IMR-90 (cell line): ENCODE data around the gene DLG5. TPM values are rescaled to one million over a fixed set of nuclear protein-coding genes. Genes with fewer than 3 reads are reported as not detected.

ENCODE experiments used
- ATAC-seq: fragments of 200-7000 bp; cut with Tn5 transposase; 2 replicates; pipeline ENCODE4 v1.9.1; 2020; ENCODE audit warnings: low read depth, mild to moderate bottlenecking, moderate library complexity
- BruUV-seq: library from RNA; stranded (reverse); fragments of 400-500 nt; replicated peaks from 2 replicates; lab custom pipeline; 2021; lab: Mats Ljungman, UMichigan
- CTCF ChIA-PET: fragments of 300-600 bp; formaldehyde crosslinking; extraction: SDS; loops from one replicate; lab custom pipeline; 2021; ENCODE audit warnings: antibody characterized with exemption; lab: Yijun Ruan, JAX
- POLR2A ChIA-PET: fragments of 300-600 bp; sonication (Branson Sonifier 250); formaldehyde crosslinking; loops from one replicate; lab custom pipeline; 2022; ENCODE audit warnings: antibody characterized with exemption; ENCODE audit not compliant: unreplicated experiment; lab: Charles Lee
- DNase-seq: peaks from one replicate; pipeline ENCODE4 v3.0.0; 2013
- H2AFZ ChIP-seq: replicated peaks from 2 replicates; pipeline ENCODE3; 2013; ENCODE audit warnings: low read length, mild to moderate bottlenecking; ENCODE audit not compliant: poor library complexity
- H2AK5ac ChIP-seq: 2 replicates; pipeline ENCODE4 v1.6.1; 2013; ENCODE audit warnings: low read depth, low read length, inconsistent platforms
- H2AK9ac ChIP-seq: replicated peaks from 2 replicates; pipeline ENCODE3; 2013; ENCODE audit warnings: mild to moderate bottlenecking, low read depth, low read length, moderate library complexity; ENCODE audit not compliant: poor library complexity
- H2BK120ac ChIP-seq: 2 replicates; pipeline ENCODE4 v1.6.1; 2013; ENCODE audit warnings: low read depth, low read length, inconsistent platforms
- H2BK15ac ChIP-seq: 3 replicates; pipeline ENCODE4 v1.6.1; 2013; ENCODE audit warnings: low read depth, low read length, inconsistent platforms
- H2BK20ac ChIP-seq: 2 replicates; pipeline ENCODE4 v1.6.1; 2013; ENCODE audit warnings: low read depth, mild to moderate bottlenecking, inconsistent platforms, low read length, moderate library complexity
- H2BK5ac ChIP-seq: 2 replicates; pipeline ENCODE4 v1.6.1; 2013; ENCODE audit warnings: mild to moderate bottlenecking, low read depth, low read length, inconsistent platforms; ENCODE audit not compliant: poor library complexity, severe bottlenecking
- H3K14ac ChIP-seq: replicated peaks from 2 replicates; pipeline ENCODE4 v1.6.1; 2013; ENCODE audit warnings: low read depth, low read length, inconsistent platforms
- H3K18ac ChIP-seq: 2 replicates; pipeline ENCODE4 v1.6.1; 2013; ENCODE audit warnings: low read depth, low read length, control low read depth
- H3K23ac ChIP-seq: 2 replicates; pipeline ENCODE4 v1.6.1; 2013; ENCODE audit warnings: low read depth, low read length, inconsistent platforms
- H3K27ac ChIP-seq: 2 replicates; pipeline ENCODE4 v1.5.1; 2013; ENCODE audit warnings: mild to moderate bottlenecking, control low read depth, low read length; ENCODE audit not compliant: insufficient read depth
- H3K27me3 ChIP-seq: 2 replicates; pipeline ENCODE4 v1.6.1; 2013; ENCODE audit warnings: low read length; ENCODE audit not compliant: control insufficient read depth, insufficient read depth
- H3K36me3 ChIP-seq: 2 replicates; pipeline ENCODE4 v1.6.1; 2013; ENCODE audit warnings: low read length, mixed read lengths; ENCODE audit not compliant: control insufficient read depth, insufficient read depth
- H3K4ac ChIP-seq: 2 replicates; pipeline ENCODE4 v1.6.1; 2013; ENCODE audit warnings: low read depth, low read length, inconsistent platforms
- H3K4me1 ChIP-seq: 2 replicates; pipeline ENCODE4 v1.6.1; 2013; ENCODE audit warnings: low read length, mixed read lengths; ENCODE audit not compliant: control insufficient read depth, insufficient read depth
- H3K4me2 ChIP-seq: 2 replicates; pipeline ENCODE4 v1.6.1; 2013; ENCODE audit warnings: low read depth, mild to moderate bottlenecking, control low read depth, low read length, moderate library complexity
- H3K4me3 ChIP-seq: 2 replicates; pipeline ENCODE4 v1.5.1; 2013; ENCODE audit warnings: low read depth, mild to moderate bottlenecking, control low read depth, low read length, moderate library complexity; ENCODE audit not compliant: insufficient read depth
- H3K56ac ChIP-seq: 2 replicates; pipeline ENCODE4 v1.6.1; 2013; ENCODE audit warnings: low read length, inconsistent platforms; ENCODE audit not compliant: insufficient read depth; ENCODE audit errors: extremely low read depth
- H3K79me1 ChIP-seq, 2 experiments: 2 replicates each; pipeline ENCODE4 v1.6.1; 2013; ENCODE audit warnings: low read length in 2 of 2, inconsistent platforms in 1 of 2, low read depth in 1 of 2
- H3K9ac ChIP-seq: 2 replicates; pipeline ENCODE4 v1.6.1; 2013; ENCODE audit warnings: low read depth, low read length, control low read depth
- H3K9me1 ChIP-seq: 2 replicates; pipeline ENCODE4 v1.6.1; 2013; ENCODE audit warnings: low read length, inconsistent platforms; ENCODE audit not compliant: insufficient read depth
- H3K9me3 ChIP-seq: 2 replicates; pipeline ENCODE4 v1.6.1; 2013; ENCODE audit warnings: low read length; ENCODE audit not compliant: control insufficient read depth, insufficient read depth
- H4K20me1 ChIP-seq: 2 replicates; pipeline ENCODE4 v1.6.1; 2013; ENCODE audit warnings: low read length, inconsistent platforms; ENCODE audit not compliant: insufficient read depth
- H4K5ac ChIP-seq: 2 replicates; pipeline ENCODE4 v1.6.1; 2013; ENCODE audit warnings: mild to moderate bottlenecking, low read depth, low read length, control low read depth
- H4K8ac ChIP-seq, 2 experiments: 2 replicates each; pipeline ENCODE4 v1.6.1; 2013; ENCODE audit warnings: low read depth in 2 of 2, low read length in 2 of 2, control low read depth in 1 of 2, inconsistent platforms in 1 of 2
- H4K91ac ChIP-seq: 2 replicates; pipeline ENCODE4 v1.6.1; 2013; ENCODE audit warnings: low read depth, low read length, inconsistent platforms; ENCODE audit not compliant: insufficient read depth
- BHLHE40 ChIP-seq: fragments of 150-350 bp; IDR thresholded peaks from 2 replicates; pipeline ENCODE4 v1.6.1; 2016; ENCODE audit warnings: mild to moderate bottlenecking, low read depth, low read length
- CHD1 ChIP-seq: IDR thresholded peaks from 2 replicates; pipeline ENCODE4 v1.6.1; 2012; ENCODE audit warnings: low read depth, low read length, improper control_type of control experiment
- WGBS, 2 experiments: methylation state at CpG; one replicate each; pipeline versions ENCODE4 v1.1.5 to v1.1.7; 2013; ENCODE audit warnings: missing lambda C conversion rate in 2 of 2; ENCODE audit not compliant: insufficient read length in 1 of 2; ENCODE audit errors: extremely low coverage in 2 of 2; 5-methylcytosine and 5-hydroxymethylcytosine counted together
- dilution Hi-C: fragments of 300-500 bp; cut with HindIII; formaldehyde crosslinking; loops from one replicate; pipeline ENCODE4 v1.14.3; 2018; ENCODE audit warnings: low sequenced_read_pairs; ENCODE audit not compliant: unreplicated experiment
- in situ Hi-C: fragments of 300-500 bp; cut with MboI; formaldehyde crosslinking; loops from 3 replicates; pipeline ENCODE4 v1.14.3; 2019; ENCODE audit warnings: low sequenced_read_pairs, inconsistent platforms, mixed read lengths
- intact Hi-C: fragments of 100-400 bp; cut with micrococcal nuclease; formaldehyde crosslinking; loops from 2 replicates; pipeline ENCODE4 v1.10.0; 2022
- polyA plus RNA-seq, 3 experiments: library from polyadenylated mRNA; depleted of rRNA; stranded (reverse); fragments of >200 nt; gene quantifications; 2 replicates each; pipeline ENCODE4 v1.2.3, GENCODE V29; 2012; ENCODE audit warnings: low replicate concordance in 1 of 3
- total RNA-seq: library from RNA; depleted of rRNA; stranded (reverse); fragments of >200 nt; gene quantifications from 2 replicates; pipeline ENCODE4 v1.2.3, GENCODE V29; 2012

DLG5 gene
- total and polyA plus RNA-seq, 2 of the 4 experiments (the other 2 are of a cell fraction), result 12.7 to 28.7 TPM

DNA sequence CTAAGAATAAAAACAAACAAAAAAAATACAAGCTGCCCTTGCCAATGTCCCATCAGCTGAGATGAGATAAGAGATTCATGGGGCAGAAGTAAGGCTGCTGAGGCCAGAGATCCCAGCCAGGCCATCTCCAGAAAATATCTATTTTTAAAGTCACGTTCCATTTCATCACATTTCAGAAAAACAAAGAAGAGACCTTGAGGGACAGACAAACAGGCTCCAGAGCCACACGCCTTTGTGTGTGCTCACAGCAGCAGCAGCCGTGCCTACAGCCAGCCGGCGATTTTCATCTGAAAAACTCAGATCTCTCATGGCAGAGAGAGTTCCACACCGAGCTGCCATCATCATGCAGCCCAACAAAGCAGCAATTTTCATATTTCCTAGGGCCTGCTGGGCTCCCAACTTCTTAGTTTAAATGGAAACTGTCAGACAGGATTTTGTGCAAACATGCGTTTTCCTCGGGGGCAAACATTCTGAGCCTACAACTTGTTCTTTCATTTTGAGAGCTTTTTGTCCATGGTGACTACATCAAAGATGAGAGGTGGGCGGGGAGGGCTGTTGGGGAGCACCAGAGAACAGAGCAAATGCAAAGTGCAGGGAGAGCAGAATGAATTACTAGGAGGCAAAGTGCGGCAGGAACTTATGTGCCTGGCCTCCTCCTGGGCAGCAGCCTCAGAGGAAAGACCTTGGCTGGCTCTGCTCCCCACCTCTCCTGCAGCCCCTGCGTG, 38.8 kb downstream of the DLG5 start:
- BruUV-seq, result no TSS peak

More for the DNA sequence above, 38.8 kb downstream of the DLG5 start:
- dilution Hi-C loops, result no loop called here
- H2BK120ac ChIP-seq, result no peak overlapping the region
- no peak overlapping the region for H4K8ac ChIP-seq
- H3K4me1 ChIP-seq, result peaks cover 17% of the 10 kb centered on the region
- no peak overlapping the region; the same call in 1 of the 2 replicates for H3K56ac ChIP-seq
- no peak overlapping the region for H2AFZ ChIP-seq
- TF ChIP-seq BHLHE40 (peak; percentile 39; the same call in 1 of the 2 replicates), CHD1 (no peak)
- H4K5ac ChIP-seq, result no peak overlapping the region
- no peak overlapping the region for H3K4ac ChIP-seq
- H2AK9ac ChIP-seq, result peak overlapping the region; percentile 18
- ATAC-seq, result peak; percentile 59
- no peaks in the 10 kb centered on the region for H3K9me3 ChIP-seq
- H3K79me1 ChIP-seq, result peaks cover 40 to 98% of the 10 kb centered on the region in 2 experiments
- H3K27me3 ChIP-seq, result no peaks in the 10 kb centered on the region
- POLR2A ChIA-PET, result interaction anchor here (0.8 kb wide), 1 partner anchor 24 kb away, joined by 6 read pairs; no protein-coding TSS in a partner anchor
- CTCF ChIA-PET, result no interaction called here
- peaks cover 98% of the 10 kb centered on the region for H4K20me1 ChIP-seq
- H2AK5ac ChIP-seq, result 0 out of 2 replicates have a peak overlapping the region, but pooled peaks have one; percentile 4
- H2BK15ac ChIP-seq, result no peak overlapping the region
- H3K23ac ChIP-seq, result peak overlapping the region; percentile 77
- WGBS, 2 experiments, result 12% methylated on average over 3 of the region's 11 CpGs; no CpG with 5 or more reads in 1 of the 2 experiments
- H3K27ac ChIP-seq, result peak overlapping the region; percentile 34
- intact Hi-C loops, result loop anchor here (5.0 kb wide), 1 partner anchor 40 kb away; no protein-coding TSS in a partner anchor
- peak overlapping the region; percentile 19 for H3K9ac ChIP-seq
- peak overlapping the region; percentile 62 for H3K14ac ChIP-seq
- in situ Hi-C loops, result no loop called here
- H3K4me2 ChIP-seq, result peak overlapping the region; percentile 68
- peak overlapping the region; percentile 18 for H3K4me3 ChIP-seq
- H2BK20ac ChIP-seq, result no peak overlapping the region
- no peak for DNase-seq
- H3K36me3 ChIP-seq, result no peaks in the 10 kb centered on the region
- H2BK5ac ChIP-seq, result peak overlapping the region; percentile 4
- H3K9me1 ChIP-seq, result peaks cover 55% of the 10 kb centered on the region
- no peak overlapping the region for H4K91ac ChIP-seq
- no peak overlapping the region for H3K18ac ChIP-seq
